Endothelial cell of umbilical vein (primary cell): Measurements from ENCODE around the gene ANKRD33B. TPM values are rescaled to one million over a fixed set of nuclear protein-coding genes. Genes with fewer than 3 reads are reported as not detected.

ENCODE experiments used
- BruUV-seq: library from RNA; stranded (reverse); fragments of 400-500 nt; replicated peaks from 2 replicates; lab custom pipeline; 2021; lab: Mats Ljungman, UMichigan
- CTCF ChIA-PET: fragments of 300-600, 350-600 bp; sonication (Branson Sonifier 250); formaldehyde crosslinking; loops from one replicate; lab custom pipeline; 2021; ENCODE audit warnings: antibody characterized with exemption, inconsistent platforms; lab: Charles Lee
- POLR2A ChIA-PET: fragments of 300-600, 350-600 bp; sonication (Branson Sonifier 250); formaldehyde crosslinking; loops from one replicate; lab custom pipeline; 2021; ENCODE audit warnings: antibody characterized with exemption, inconsistent platforms; lab: Charles Lee
- DNase-seq: peaks from one replicate; pipeline ENCODE4 v3.0.0-alpha.2; 2011; ENCODE audit warnings: low read depth, low spot score
- FAIRE-seq: peaks from 2 replicates; lab custom pipeline; 2011; peaks lifted over from hg19 to GRCh38; lab: Jason Lieb, UNC
- H2AFZ ChIP-seq: 2 replicates; pipeline ENCODE4 v1.6.0; 2012; ENCODE audit warnings: low read depth, low read length, control low read depth, inconsistent platforms
- H3K27ac ChIP-seq: 2 replicates; pipeline ENCODE4 v1.5.1; 2011; ENCODE audit warnings: low read depth, mild to moderate bottlenecking, control low read depth, low read length, moderate library complexity; ENCODE audit not compliant: insufficient read depth
- H3K27me3 ChIP-seq, 2 experiments: 2 replicates each; pipeline versions ENCODE4 v1.6.0 to v1.6.1; 2011; ENCODE audit warnings: low read length in 2 of 2, mixed read lengths in 1 of 2; ENCODE audit not compliant: control insufficient read depth in 2 of 2, insufficient read depth in 2 of 2
- H3K36me3 ChIP-seq, 2 experiments: 2 replicates in 1 of 2; 3 replicates in 1 of 2; pipeline ENCODE4 v1.5.1; 2011; ENCODE audit warnings: low read length in 2 of 2, mild to moderate bottlenecking in 1 of 2, moderate library complexity in 1 of 2; ENCODE audit not compliant: control insufficient read depth in 2 of 2, insufficient read depth in 2 of 2; ENCODE audit errors: extremely low read depth in 1 of 2
- H3K4me1 ChIP-seq: 3 replicates; pipeline ENCODE4 v1.5.1; 2011; ENCODE audit warnings: mild to moderate bottlenecking, low read length; ENCODE audit not compliant: control insufficient read depth, insufficient read depth; ENCODE audit errors: extremely low read depth
- H3K4me2 ChIP-seq: 2 replicates; pipeline ENCODE4 v1.6.1; 2011; ENCODE audit warnings: low read length, control low read depth, mixed read lengths; ENCODE audit not compliant: insufficient read depth
- H3K4me3 ChIP-seq, 3 experiments: fragments of 200-600 bp in 1 of 3; sonication (generic), shearing (Covaris generic) in 1 of 3; replicated peaks in 1 of 3; 2 replicates each; pipeline ENCODE4 v1.5.1; 2011 to 2016; ENCODE audit warnings: control low read depth in 3 of 3, low read length in 3 of 3, mild to moderate bottlenecking in 2 of 3, inconsistent platforms in 1 of 3, low read depth in 1 of 3, moderate library complexity in 1 of 3; ENCODE audit not compliant: insufficient read depth in 1 of 3
- H3K79me2 ChIP-seq: 2 replicates; pipeline ENCODE4 v1.6.0; 2012; ENCODE audit warnings: low read length, inconsistent platforms; ENCODE audit not compliant: control insufficient read depth, insufficient read depth
- H3K9ac ChIP-seq: replicated peaks from 2 replicates; pipeline ENCODE3; 2011; ENCODE audit warnings: low read length, control low read depth; ENCODE audit not compliant: insufficient read depth; ENCODE audit errors: extremely low read depth
- H3K9me1 ChIP-seq: replicated peaks from 3 replicates; pipeline ENCODE4 v1.6.0; 2011; ENCODE audit warnings: mild to moderate bottlenecking, low read length; ENCODE audit not compliant: control insufficient read depth, insufficient read depth; ENCODE audit errors: extremely low read depth
- H3K9me3 ChIP-seq: replicated peaks from 2 replicates; pipeline ENCODE4 v1.5.1; 2012; ENCODE audit warnings: low read length, inconsistent platforms; ENCODE audit not compliant: control insufficient read depth, insufficient read depth
- H4K20me1 ChIP-seq: replicated peaks from 2 replicates; pipeline ENCODE3; 2011; ENCODE audit warnings: mild to moderate bottlenecking, low read length; ENCODE audit not compliant: control insufficient read depth, insufficient read depth; ENCODE audit errors: extremely low read depth
- EZH2 ChIP-seq: IDR thresholded peaks from 2 replicates; pipeline ENCODE4 v1.6.1; 2012; ENCODE audit warnings: borderline replicate concordance, low read depth, mild to moderate bottlenecking, moderate library complexity, low read length, inconsistent platforms; ENCODE audit not compliant: severe bottlenecking
- FOS ChIP-seq: IDR thresholded peaks from 2 replicates; pipeline ENCODE4 v1.6.1; 2011; ENCODE audit warnings: mild to moderate bottlenecking, low read length, moderate library complexity, borderline replicate concordance; ENCODE audit not compliant: insufficient read depth
- GATA2 ChIP-seq: IDR thresholded peaks from 2 replicates; pipeline ENCODE4 v1.7.0; 2011; ENCODE audit warnings: low read depth, mild to moderate bottlenecking, moderate library complexity, mixed read lengths, low read length; ENCODE audit not compliant: insufficient read length, insufficient read depth
- JUN ChIP-seq: IDR thresholded peaks from 2 replicates; pipeline ENCODE4 v1.6.1; 2011; ENCODE audit warnings: borderline replicate concordance, low read depth; ENCODE audit not compliant: insufficient read length, insufficient read depth
- MYC ChIP-seq: IDR thresholded peaks from one replicate; pipeline ENCODE4 v1.6.1; 2011; ENCODE audit warnings: mild to moderate bottlenecking, low read depth, low read length
- POLR2A ChIP-seq: IDR thresholded peaks from 2 replicates; pipeline ENCODE4 v1.6.1; 2012; ENCODE audit warnings: low read depth, mild to moderate bottlenecking, control low read depth, low read length
- POLR2AphosphoS5 ChIP-seq: IDR thresholded peaks from 2 replicates; pipeline ENCODE4 v1.6.1; 2012; ENCODE audit warnings: low read depth, mild to moderate bottlenecking, control low read depth, low read length, moderate library complexity; ENCODE audit not compliant: insufficient read depth
- dilution Hi-C: fragments of 300-500 bp; cut with MboI; formaldehyde crosslinking; loops from one replicate; pipeline ENCODE4 v1.15.0; 2019; ENCODE audit warnings: low sequenced_read_pairs; ENCODE audit not compliant: extremely low pct_ligation_motif_present
- intact Hi-C: fragments of 100-400 bp; cut with micrococcal nuclease; formaldehyde crosslinking; loops from one replicate; pipeline ENCODE4 v1.10.0; 2022
- polyA plus RNA-seq, 4 experiments: library from polyadenylated mRNA; depleted of rRNA in 3 of 4; stranded (reverse) in 3 of 4; unstranded in 1 of 4; fragments of >200 nt; gene quantifications; 2 replicates each; pipeline versions ENCODE4 v1.2.1 to v1.2.3, GENCODE V29; 2011 to 2012; ENCODE audit warnings: missing spikeins in 1 of 4
- total RNA-seq: library from RNA; stranded (reverse); gene quantifications from 2 replicates; pipeline ENCODE4 v1.2.3, GENCODE V29; 2021
- TF ChIP-seq, protein P1 (sequence below), 2 donors: IDR thresholded peaks; 1 replicate in 1 of 2; 2 replicates in 1 of 2; pipeline ENCODE4 v1.5.1; 2011; ENCODE audit warnings: low read length in 2 of 2, mild to moderate bottlenecking in 2 of 2, moderate library complexity in 2 of 2, control low read depth in 1 of 2, inconsistent platforms in 1 of 2, low read depth in 1 of 2; ENCODE audit not compliant: insufficient read depth in 1 of 2; ENCODE audit errors: extremely low read depth in 1 of 2
- TF ChIP-seq, protein P2 (sequence below): IDR thresholded peaks from 2 replicates; pipeline ENCODE4 v1.6.1; 2011; ENCODE audit not compliant: insufficient read depth, insufficient read length

The ANKRD33B gene
- total and polyA plus RNA-seq, 2 donors (not counting 3 experiments of a cell fraction or from before 2014, with no cell fraction given), result 2.4 to 5.4 TPM

DNA sequence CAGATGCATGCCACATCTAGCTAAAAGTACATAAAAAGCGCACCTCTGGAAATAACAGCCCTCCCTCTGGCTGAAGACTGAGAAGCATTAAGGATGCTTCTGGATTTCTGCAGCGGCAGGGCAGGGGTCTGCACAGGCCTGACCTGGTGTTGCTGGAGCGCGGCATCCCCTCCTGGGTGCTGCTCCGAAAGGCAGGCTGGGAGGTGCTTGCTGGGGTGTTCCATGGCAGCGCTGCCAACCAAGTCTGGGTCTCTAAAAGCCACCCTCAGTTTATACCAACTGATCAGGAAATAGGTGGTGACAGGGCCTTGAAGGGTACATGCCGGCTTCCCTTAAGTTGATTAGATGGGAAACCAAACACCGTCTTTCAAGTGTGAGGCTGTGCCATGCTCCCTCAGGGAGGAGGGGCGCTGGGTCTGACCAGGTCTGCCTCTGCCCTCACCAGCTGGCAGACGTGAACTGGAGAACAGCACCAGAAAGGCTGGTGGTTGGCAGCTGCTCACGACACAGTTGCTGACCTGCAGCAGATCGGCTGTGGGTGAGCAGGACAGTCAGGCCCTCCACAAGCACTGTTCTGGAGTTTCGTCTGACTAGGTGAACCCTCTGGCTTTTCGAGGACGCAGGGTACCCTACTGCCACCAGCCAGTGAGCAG, 115.6 kb downstream of the ANKRD33B start:
- intact Hi-C loops (no loop called here), dilution Hi-C loops (no loop called here)
- Histone ChIP-seq H3K4me1 (no peaks in the 10 kb centered on the region), H4K20me1 (no peaks in the 10 kb centered on the region), H3K79me2 (peaks cover 2% of the 10 kb centered on the region), H3K4me2 (no peak overlapping the region), H3K9me1 (no peaks in the 10 kb centered on the region), H3K9ac (no peak overlapping the region), H3K9me3 (no peaks in the 10 kb centered on the region), H3K36me3 (peaks cover 9 to 47% of the 10 kb centered on the region in 2 experiments), H2AFZ (no peak overlapping the region), H3K27ac (no peak overlapping the region), H3K27me3 (no peaks in the 10 kb centered on the region), H3K4me3 (no peak overlapping the region)
- TF ChIP-seq MYC (no peak), POLR2A (no peak), GATA2 (no peak), POLR2AphosphoS5 (no peak), EZH2 (no peak), FOS (no peak), JUN (no peak)
- TF ChIP-seq, protein P1, sequence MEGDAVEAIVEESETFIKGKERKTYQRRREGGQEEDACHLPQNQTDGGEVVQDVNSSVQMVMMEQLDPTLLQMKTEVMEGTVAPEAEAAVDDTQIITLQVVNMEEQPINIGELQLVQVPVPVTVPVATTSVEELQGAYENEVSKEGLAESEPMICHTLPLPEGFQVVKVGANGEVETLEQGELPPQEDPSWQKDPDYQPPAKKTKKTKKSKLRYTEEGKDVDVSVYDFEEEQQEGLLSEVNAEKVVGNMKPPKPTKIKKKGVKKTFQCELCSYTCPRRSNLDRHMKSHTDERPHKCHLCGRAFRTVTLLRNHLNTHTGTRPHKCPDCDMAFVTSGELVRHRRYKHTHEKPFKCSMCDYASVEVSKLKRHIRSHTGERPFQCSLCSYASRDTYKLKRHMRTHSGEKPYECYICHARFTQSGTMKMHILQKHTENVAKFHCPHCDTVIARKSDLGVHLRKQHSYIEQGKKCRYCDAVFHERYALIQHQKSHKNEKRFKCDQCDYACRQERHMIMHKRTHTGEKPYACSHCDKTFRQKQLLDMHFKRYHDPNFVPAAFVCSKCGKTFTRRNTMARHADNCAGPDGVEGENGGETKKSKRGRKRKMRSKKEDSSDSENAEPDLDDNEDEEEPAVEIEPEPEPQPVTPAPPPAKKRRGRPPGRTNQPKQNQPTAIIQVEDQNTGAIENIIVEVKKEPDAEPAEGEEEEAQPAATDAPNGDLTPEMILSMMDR (IDR thresholded peaks at IDR 0.05; ENCODE audit: extremely low read depth in 1 of 2, insufficient read depth in 1 of 2, low read depth in 1 of 2, low read length in 2 of 2), result no peak
- TF ChIP-seq, protein P2, sequence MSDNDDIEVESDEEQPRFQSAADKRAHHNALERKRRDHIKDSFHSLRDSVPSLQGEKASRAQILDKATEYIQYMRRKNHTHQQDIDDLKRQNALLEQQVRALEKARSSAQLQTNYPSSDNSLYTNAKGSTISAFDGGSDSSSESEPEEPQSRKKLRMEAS, result no peak
- FAIRE-seq, result no peak
- CTCF ChIA-PET, result interaction anchor here (0.7 to 1.3 kb wide), 3 partner anchors 16 to 229 kb away, joined by 3 to 4 read pairs (median 3); no protein-coding TSS in a partner anchor
- POLR2A ChIA-PET, result no interaction called here
- no peak for DNase-seq
- BruUV-seq, result no TSS peak
